HepG2 (cell line): Measurements from ENCODE around the gene MEAK7. TPM values are rescaled to one million over a fixed set of nuclear protein-coding genes. Genes with fewer than 3 reads are reported as not detected.

Experiments
- RERE ChIP-seq: IDR thresholded peaks from 2 replicates; pipeline ENCODE4 v1.6.1; 2016; ENCODE audit warnings: low read depth, missing genetic modification reagents, missing compliant biosample characterization
- ZNF670 ChIP-seq: sonication (generic); formaldehyde crosslinking; IDR thresholded peaks from 2 replicates; pipeline ENCODE4 v1.8.0; 2022; ENCODE audit warnings: mild to moderate bottlenecking, missing genetic modification reagents, borderline replicate concordance
- ZNF878 ChIP-seq: sonication (generic); formaldehyde crosslinking; IDR thresholded peaks from 2 replicates; pipeline ENCODE4 v1.8.1; 2023; ENCODE audit warnings: mild to moderate bottlenecking, missing genetic modification reagents, moderate library complexity
- polyA plus RNA-seq, 8 experiments: library from polyadenylated mRNA; depleted of rRNA in 3 of 8; stranded (reverse) in 7 of 8; unstranded in 1 of 8; fragments of >200 nt; fragmentation: Illumina TruSeq in 4 of 8; extraction: Trizol in 4 of 8; gene quantifications; 2 replicates each; pipeline versions ENCODE4 v1.2.1 to v1.2.3, GENCODE V29; 2011 to 2016; ENCODE audit warnings: low read depth in 4 of 8, missing spikeins in 1 of 8, mixed read lengths in 1 of 8; ENCODE audit not compliant: insufficient read depth in 1 of 8
- total RNA-seq, 5 experiments: library from RNA; depleted of rRNA; stranded (reverse); fragments of >200 nt; fragmentation: Illumina TruSeq; extraction: Trizol; gene quantifications; 2 replicates each; pipeline ENCODE4 v1.2.3, GENCODE V29; 2016; ENCODE audit warnings: low read depth in 1 of 5
- TF ChIP-seq, protein P1 (sequence below): sonication (generic); formaldehyde crosslinking; IDR thresholded peaks from 2 replicates; pipeline ENCODE4 v1.8.1; 2023; ENCODE audit warnings: mild to moderate bottlenecking, inconsistent platforms, moderate library complexity, missing genetic modification reagents, borderline replicate concordance

MEAK7 gene
- total and polyA plus RNA-seq, 2 of the 13 experiments (the other 11 are each of a cell fraction or from before 2014, with no cell fraction given), result 11.8 to 14.7 TPM

DNA sequence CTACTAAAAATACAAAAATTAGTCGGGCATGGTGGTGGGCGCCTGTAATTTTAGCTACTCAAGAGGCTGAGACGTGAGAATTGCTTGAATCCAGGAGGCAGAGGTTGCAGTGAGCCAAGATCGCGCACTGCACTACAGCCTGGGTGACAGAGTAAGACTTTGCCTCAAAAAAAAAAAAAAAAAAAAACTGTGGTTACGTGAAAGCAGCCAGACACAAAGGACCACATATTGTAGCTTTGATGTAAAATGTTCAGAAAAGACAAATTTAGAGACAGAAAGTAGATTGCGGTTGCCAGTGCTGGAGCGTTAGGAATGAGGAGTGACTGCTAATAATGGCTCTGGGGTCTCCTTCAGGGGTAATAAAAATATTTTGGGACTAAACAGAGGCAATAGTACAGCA is 4.0 kb upstream of the MEAK7 start (continued):
- no peak for TF ChIP-seq RERE (CRISPR knock-in tag)
- no peak for TF ChIP-seq ZNF670 (CRISPR knock-in tag)
- TF ChIP-seq, protein P1, sequence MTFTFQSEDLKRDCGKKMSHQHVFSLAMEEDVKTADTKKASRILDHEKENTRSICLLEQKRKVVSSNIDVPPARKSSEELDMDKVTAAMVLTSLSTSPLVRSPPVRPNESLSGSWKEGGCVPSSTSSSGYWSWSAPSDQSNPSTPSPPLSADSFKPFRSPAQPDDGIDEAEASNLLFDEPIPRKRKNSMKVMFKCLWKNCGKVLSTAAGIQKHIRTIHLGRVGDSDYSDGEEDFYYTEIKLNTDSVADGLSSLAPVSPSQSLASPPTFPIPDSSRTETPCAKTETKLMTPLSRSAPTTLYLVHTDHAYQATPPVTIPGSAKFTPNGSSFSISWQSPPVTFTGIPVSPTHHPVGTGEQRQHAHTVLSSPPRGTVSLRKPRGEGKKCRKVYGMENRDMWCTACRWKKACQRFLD (CRISPR knock-in tag), result no peak
- no peak for TF ChIP-seq ZNF878 (CRISPR knock-in tag)
